Measurements from ENCODE around the gene RWDD1.

Gene RWDD1

DNA sequence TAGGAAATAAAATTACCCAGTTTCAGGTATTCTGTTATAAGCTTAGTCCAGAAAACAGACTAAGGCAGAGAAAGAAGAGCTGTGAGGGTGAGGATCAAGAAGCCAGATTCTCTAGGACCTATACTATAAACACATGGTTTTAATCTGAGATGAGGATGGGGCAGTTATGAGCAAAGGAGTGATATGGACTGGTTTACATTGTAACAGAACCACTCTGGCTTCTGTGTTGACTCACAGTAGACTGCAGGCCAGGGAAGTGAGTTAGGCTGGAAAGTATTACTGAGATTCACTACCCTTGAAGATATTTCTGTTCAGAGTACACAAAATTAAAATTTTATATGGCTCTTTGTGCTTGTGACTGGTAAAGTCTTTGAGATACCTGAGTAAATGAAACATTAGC is 3.2 kb upstream of the RWDD1 start:
- H3K4me2 ChIP-seq (ENCODE audit: low read length), result no peak overlapping the region
- TF ChIP-seq, protein P1, sequence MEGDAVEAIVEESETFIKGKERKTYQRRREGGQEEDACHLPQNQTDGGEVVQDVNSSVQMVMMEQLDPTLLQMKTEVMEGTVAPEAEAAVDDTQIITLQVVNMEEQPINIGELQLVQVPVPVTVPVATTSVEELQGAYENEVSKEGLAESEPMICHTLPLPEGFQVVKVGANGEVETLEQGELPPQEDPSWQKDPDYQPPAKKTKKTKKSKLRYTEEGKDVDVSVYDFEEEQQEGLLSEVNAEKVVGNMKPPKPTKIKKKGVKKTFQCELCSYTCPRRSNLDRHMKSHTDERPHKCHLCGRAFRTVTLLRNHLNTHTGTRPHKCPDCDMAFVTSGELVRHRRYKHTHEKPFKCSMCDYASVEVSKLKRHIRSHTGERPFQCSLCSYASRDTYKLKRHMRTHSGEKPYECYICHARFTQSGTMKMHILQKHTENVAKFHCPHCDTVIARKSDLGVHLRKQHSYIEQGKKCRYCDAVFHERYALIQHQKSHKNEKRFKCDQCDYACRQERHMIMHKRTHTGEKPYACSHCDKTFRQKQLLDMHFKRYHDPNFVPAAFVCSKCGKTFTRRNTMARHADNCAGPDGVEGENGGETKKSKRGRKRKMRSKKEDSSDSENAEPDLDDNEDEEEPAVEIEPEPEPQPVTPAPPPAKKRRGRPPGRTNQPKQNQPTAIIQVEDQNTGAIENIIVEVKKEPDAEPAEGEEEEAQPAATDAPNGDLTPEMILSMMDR (IDR thresholded peaks at IDR 0.05), result no peak

DNA sequence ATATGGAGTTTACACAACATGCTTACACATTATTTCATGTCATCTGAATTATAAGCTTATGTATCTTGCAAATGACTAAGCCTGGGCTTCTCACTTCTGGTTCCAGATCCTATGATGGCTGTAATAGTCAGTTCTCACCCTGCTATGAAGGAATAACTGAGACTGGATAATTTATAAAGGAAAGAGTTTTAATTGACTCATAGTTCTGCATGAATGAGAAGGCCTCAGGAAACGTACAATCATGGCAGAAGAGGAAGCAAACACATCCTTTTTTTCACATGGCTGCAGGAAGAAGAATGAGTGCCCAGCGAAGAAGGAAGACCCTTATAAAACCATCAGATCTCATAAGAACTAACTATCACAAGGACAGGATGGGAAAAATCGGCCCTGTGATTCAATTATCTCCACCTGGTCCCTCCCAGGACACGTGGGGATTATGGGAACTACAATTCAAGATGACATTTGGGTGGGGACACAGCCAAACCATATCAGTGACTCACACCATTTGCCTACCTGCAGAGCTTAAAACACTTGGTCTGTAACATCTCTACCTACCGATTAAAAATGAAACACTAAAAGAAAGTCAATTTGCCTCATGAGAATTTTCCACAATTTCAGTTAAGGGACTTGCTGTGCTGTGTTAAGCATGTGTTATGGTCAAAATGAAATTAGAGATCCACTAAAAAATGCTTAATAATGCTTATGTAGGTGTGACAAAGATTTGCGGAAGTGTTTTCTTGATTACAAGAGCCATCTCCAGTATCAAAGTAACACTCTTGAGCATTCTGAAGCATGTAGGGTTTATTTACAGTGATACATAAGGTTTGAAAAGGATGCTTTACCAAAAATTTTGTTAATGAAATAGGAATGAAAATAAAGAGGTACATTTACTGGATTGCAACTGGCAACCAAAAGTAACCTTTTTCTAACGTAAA is 2.2 kb upstream of the RWDD1 start:
- Histone ChIP-seq H3K9me3 (ENCODE audit: control insufficient read depth, low read length) (no peaks in the 10 kb centered on the region), H3K4me1 (peaks cover 16% of the 10 kb centered on the region), H3K9ac (no peak overlapping the region)

More for the DNA sequence above, 3.2 kb upstream of the RWDD1 start:
- Histone ChIP-seq H3K4me3 (ENCODE audit: low read depth, low read length) (no peak overlapping the region), H2AFZ (no peak overlapping the region), H3K27ac (no peak overlapping the region), H3K9ac (no peak overlapping the region), H3K4me1 (peaks cover 13% of the 10 kb centered on the region), H3K36me3 (ENCODE audit: control insufficient read depth, insufficient read depth, low read length) (no peaks in the 10 kb centered on the region), H3K9me3 (ENCODE audit: control insufficient read depth, low read length) (no peaks in the 10 kb centered on the region), H3K27me3 (ENCODE audit: control insufficient read depth, insufficient read depth, low read length) (no peaks in the 10 kb centered on the region), H3K79me2 (peaks cover 17% of the 10 kb centered on the region)

DNA sequence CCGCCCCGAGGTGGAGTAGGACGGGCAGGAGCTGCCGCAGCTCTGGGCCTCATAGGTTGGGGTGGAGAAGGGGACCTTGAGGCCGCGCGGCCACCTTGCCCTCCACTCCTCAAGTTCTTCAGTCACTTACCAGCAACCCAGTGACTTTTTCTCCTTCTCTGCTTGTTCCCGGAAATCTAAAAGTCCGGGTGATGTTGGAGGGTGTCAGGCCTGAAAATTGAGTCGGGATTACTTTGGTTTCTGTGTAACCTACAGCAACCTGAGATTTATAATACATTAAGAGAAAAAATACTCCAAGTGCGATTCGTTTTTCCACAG is 338 bp downstream of the RWDD1 start:
- peak overlapping the region; percentile 93 for H2AFZ ChIP-seq
- H3K36me3 ChIP-seq (ENCODE audit: control insufficient read depth, insufficient read depth, low read length), result no peaks in the 10 kb centered on the region
- H3K9me3 ChIP-seq (ENCODE audit: control insufficient read depth, low read length), result no peaks in the 10 kb centered on the region
- peak overlapping the region; percentile 92 for H3K27ac ChIP-seq
- H3K4me1 ChIP-seq, result peaks cover 16% of the 10 kb centered on the region
- H3K9ac ChIP-seq, result peak overlapping the region; percentile 91
- H3K4me3 ChIP-seq (ENCODE audit: low read depth, low read length), result peak overlapping the region; percentile 77
- TF ChIP-seq, protein P1 (IDR thresholded peaks at IDR 0.05), result no peak
- peaks cover 40% of the 10 kb centered on the region for H3K79me2 ChIP-seq
- H3K27me3 ChIP-seq (ENCODE audit: control insufficient read depth, insufficient read depth, low read length), result no peaks in the 10 kb centered on the region
- H3K4me2 ChIP-seq (ENCODE audit: low read length), result peak overlapping the region; percentile 70

More for the DNA sequence above, 2.2 kb upstream of the RWDD1 start:
- TF ChIP-seq, protein P1 (IDR thresholded peaks at IDR 0.05), result no peak
- H3K4me3 ChIP-seq (ENCODE audit: low read depth, low read length), result no peak overlapping the region
- no peaks in the 10 kb centered on the region for H3K36me3 ChIP-seq (ENCODE audit: control insufficient read depth, insufficient read depth, low read length)
- no peak overlapping the region for H3K27ac ChIP-seq
- peaks cover 25% of the 10 kb centered on the region for H3K79me2 ChIP-seq
- H3K4me2 ChIP-seq (ENCODE audit: low read length), result no peak overlapping the region
- H3K27me3 ChIP-seq (ENCODE audit: control insufficient read depth, insufficient read depth, low read length), result no peaks in the 10 kb centered on the region
- no peak overlapping the region for H2AFZ ChIP-seq

DNA sequence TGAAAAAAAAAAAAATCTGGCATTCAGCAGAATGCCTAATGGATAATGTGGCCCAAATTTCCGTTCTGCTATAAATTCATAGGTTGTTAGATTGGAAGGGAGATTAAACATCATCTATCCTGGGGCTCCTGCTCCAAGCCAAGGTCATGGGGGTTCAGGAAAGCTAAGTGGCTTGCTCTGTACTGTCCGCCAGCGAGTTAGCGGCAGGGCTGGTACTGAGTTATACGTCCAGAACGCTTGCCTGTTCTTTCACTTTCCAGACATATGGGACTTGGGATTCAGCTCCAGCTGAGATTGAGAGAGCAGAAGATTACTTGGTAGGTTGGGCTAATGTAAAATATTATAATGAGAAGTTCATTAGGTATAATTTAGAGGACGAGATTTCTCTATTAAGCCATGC is 858 bp downstream of the RWDD1 start:
- TF ChIP-seq, protein P1 (IDR thresholded peaks at IDR 0.05), result no peak
- H3K27ac ChIP-seq, result peak overlapping the region; percentile 92
- peak overlapping the region; percentile 77 for H3K4me3 ChIP-seq (ENCODE audit: low read depth, low read length)

More for the DNA sequence above, 858 bp downstream of the RWDD1 start:
- Histone ChIP-seq H3K36me3 (ENCODE audit: control insufficient read depth, insufficient read depth, low read length) (no peaks in the 10 kb centered on the region), H3K79me2 (peaks cover 42% of the 10 kb centered on the region), H3K9ac (peak overlapping the region; percentile 91), H3K4me1 (peaks cover 16% of the 10 kb centered on the region), H3K4me2 (ENCODE audit: low read length) (peak overlapping the region; percentile 70), H2AFZ (peak overlapping the region; percentile 93), H3K27me3 (ENCODE audit: control insufficient read depth, insufficient read depth, low read length) (no peaks in the 10 kb centered on the region), H3K9me3 (ENCODE audit: control insufficient read depth, low read length) (no peaks in the 10 kb centered on the region)
